HG03575 (cell line): ENCODE data around the gene NEDD1.

Experiments
- ATAC-seq: cut with Tn5 transposase; IDR thresholded peaks from one replicate; pipeline ENCODE4 v1.9.1; 2021; ENCODE audit not compliant: unreplicated experiment, insufficient number of reproducible peaks, low FRiP score; ENCODE audit errors: extremely low read depth

Gene NEDD1

DNA sequence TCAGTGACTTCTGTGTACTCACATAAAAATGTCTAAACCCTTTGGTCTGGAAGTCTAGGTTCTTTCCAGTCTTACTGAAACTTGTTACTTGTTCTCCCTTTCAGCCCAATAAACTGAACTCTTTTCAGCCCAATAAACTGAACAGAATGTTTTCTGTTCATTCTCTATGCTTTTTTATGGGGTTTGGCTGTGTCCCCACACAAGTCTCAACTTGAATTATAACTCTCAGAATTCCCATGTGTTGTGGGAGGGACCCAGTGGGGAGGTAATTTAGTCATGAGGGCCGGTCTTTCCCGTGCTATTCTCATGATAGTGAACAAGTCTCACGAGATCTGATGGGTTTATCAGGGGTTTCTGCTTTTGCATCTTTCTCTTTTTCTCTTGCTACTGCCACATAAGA, 15.0 kb upstream of the NEDD1 start:
- ATAC-seq, result no peak

DNA sequence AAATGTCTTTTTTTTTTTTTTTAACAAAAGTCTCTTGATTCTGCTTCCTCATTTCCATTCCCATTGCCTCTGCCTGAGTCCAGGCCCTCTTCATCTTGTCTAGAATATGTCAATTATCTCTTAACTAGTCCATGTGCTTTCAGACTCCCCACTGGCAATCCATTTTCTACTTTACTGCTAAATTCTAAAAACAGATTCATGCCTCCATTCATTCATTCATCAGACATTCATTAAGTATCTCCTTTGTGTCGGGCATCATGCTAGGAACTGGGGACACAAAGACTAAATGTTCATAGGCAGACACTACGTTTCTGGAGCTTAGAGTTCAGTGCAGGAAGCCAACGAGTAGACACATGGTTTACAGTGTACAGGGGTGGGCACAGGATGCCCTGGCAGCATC, 9.6 kb upstream of the NEDD1 start:
- no peak for ATAC-seq

DNA sequence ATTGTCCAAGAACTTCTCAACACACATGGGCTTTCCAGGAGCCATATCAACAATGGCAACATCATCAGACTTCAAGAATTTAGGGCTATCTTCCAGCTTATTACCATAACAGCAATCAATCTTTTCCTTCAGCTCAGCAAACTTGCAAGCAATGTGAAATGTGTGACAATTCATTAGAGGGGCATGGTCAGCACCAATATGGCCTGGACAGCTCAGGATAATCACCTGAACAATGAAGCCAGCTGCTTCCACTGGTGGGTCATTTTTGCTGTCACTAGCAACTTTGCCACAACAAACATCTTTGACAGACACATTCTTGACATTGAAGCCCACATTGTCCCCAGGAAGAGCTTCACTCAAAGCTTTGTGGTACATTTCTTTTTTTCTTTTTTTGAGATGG, 5.9 kb upstream of the NEDD1 start:
- ATAC-seq, result no peak

DNA sequence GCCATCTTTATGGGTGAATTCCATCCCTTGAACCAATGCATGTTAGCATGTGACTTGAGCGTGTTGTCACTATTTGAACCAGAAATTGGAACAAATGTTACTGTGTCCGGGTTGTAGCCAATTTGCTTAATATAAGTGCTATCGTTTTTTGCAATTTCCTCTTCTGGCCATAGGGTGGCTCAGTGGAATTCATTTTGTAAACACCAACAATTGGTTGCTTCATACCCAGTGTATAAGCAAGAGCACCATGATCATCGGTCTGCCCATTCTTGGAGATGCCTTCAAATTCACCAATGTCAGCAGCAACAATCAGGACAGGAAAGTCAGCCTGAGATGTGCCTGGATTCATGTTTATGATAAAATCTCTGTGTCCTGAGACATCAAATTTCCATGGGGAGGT, 5.0 kb upstream of the NEDD1 start:
- ATAC-seq, result no peak

- ATAC-seq, result no peak
These were observed 584 bp upstream of the NEDD1 start for GRCh38 chr12:96906498-96906848.

DNA sequence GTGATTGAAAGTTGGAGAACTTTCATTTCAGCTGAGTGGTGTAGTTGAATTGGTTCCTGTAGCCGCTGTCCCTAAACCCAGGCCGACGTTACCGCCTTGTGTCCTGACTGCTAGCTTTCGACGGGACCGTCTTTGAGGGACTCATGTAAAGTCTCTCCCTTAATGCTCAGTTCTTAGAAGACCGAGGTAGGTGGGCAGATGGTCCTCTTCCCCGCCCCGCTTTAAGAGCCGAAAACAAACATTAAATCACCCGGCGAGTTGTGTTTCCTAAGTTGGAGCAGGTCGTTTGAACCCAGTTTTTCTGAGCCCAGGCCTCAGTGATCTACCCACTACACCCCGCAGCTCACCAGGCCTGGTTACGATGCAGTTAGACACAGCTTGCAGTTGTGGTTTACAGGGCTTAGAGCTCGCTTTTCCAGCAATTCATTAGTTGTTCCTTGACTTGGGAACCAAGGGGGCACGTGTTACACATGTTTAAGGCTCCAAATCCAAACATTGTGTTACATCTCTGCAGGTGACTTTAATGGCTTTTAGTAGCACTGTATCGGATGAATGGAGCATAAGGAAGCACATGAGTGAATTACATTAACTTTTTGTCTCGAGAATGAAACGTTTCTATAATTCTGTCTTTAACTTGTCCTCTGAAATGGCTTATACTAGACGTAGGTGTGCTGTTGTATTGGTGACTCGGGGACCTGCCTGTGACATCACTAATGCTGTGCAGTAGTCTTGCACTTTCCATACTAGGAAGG, 790 bp downstream of the NEDD1 start:
- ATAC-seq, result no peak

- ATAC-seq, result no peak
These were observed 1.3 kb downstream of the NEDD1 start for GRCh38 chr12:96908423-96908675.

DNA sequence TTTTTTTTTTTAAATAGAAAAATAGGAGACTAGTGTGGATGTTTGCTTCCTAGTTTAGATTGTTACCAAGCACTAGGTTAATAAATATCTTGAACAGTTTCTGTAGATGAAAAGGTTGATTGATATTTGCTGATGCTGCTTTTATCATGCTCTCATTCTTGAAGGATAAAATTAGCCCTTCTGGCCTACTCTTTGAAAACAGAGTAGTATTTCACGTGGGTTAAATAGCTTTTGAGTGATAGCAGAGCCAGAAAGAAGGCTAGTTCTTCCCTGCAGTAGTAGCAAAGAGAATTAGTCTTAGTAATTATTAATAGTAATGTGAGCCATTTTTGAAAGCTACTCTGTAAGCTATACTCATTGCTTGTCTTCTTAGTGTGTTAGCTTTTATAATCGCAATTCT, 5.2 kb downstream of the NEDD1 start:
- ATAC-seq, result no peak

DNA sequence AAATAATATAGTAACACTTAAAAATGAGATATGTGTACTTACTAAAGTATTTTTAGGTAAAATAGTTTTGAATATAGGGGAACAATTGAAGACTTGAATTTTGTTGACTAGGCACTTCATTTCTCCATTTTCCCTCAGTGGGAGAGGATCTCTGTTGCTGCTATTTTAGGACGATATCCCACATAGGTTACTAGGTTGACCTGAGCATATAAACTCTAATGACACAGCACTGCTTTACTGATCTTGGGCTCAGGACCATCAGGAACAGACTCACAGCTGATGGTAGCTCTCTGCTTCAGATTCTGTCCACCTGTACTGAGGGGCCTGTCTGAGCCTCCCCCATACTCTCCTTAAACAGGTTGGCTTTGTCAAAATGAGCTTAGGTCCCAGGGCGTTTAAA, 5.9 kb downstream of the NEDD1 start:
- ATAC-seq, result no peak

DNA sequence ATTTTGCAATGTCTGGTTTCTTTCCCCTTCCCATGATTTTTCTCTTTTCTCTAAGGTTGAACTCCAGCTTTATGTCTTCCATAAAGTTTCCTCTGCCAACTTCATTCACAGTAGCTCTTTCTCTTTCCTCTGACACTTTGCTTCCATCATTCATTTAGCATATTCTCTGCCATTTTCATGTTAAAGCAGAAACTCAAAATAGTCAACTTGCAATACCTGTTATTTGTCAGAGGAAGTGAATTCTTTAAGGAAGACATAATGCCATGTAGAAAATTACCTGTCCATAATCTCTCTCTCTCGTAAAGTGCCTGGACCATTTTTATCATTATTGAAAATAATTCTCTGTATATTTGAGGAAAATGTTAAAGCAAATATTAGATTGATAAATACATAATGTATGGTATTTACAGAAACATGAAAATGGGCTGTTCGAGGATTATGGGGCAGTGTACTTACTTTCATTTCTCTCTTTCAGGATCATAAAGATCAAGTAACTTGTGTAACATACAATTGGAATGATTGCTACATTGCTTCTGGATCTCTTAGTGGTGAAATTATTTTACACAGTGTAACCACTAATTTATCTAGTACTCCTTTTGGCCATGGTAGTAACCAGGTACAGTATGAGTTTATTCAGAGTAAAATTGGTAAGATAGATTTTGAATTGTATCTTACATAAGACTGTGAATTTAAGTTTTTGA, 12.6 kb downstream of the NEDD1 start:
- ATAC-seq, result no peak

GRCh38 chr12:96948782-96949181, 41.7 kb downstream of the NEDD1 start:
- no peak for ATAC-seq

- no peak for ATAC-seq
These were observed 72.5 kb downstream of the NEDD1 start for GRCh38 chr12:96979532-96979931.

- ATAC-seq, result no peak
These were observed 73.9 kb downstream of the NEDD1 start for GRCh38 chr12:96980991-96981414.

GRCh38 chr12:96981911-96982310, 74.9 kb downstream of the NEDD1 start:
- ATAC-seq, result no peak

DNA sequence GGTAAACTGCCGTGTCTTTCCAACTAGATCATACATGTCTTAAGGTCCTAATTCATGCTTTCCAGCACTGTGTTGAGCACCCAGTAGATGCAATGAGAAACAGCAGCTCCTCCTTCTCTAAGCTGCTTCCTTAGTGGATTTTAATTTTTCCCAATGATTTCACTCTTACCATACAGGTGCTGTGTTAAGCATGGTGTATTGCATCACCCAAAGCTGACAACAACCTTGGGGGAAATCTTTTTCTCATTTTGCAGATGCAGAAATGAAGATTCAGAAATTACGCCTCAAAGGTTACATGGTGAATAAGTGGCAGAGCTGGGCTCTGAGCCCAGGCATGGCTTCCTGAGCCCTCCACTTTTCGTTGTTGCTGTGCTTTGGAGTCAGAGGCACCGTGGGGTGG, 75.6 kb downstream of the NEDD1 start:
- ATAC-seq, result no peak

GRCh38 chr12:96985515-96986362, 78.7 kb downstream of the NEDD1 start:
- ATAC-seq, result no peak

DNA sequence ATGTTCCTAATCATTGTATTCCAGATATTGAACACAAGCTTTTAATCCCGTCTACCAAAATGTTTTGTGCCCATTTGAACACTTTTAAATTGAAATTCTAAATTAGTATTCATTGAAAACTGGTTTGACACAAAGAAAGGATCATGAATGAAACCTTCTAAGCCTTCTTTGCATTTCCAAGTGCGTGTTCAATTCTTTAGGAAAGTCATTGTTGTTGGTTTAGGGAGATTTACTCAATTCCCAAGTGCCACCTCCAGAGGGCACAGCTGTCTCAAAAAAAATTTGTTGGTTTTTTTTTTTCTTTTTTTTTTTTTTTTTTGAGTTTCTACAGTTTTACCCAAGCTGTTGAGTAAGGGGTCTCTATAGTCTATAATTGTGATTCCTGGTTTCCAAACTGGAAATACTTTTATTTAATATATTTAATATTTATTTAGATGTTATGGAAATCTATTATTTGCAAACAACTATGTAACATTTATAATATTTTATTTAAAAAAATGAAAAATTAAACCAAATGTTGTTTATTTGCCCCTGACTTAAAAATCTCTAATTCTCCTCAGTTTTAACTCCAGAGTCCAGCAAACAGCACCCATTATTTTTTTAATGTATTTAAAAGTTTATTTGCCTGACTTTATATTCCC, 79.9 kb downstream of the NEDD1 start:
- ATAC-seq, result no peak

GRCh38 chr12:96988919-96989318, 81.9 kb downstream of the NEDD1 start:
- no peak for ATAC-seq

DNA sequence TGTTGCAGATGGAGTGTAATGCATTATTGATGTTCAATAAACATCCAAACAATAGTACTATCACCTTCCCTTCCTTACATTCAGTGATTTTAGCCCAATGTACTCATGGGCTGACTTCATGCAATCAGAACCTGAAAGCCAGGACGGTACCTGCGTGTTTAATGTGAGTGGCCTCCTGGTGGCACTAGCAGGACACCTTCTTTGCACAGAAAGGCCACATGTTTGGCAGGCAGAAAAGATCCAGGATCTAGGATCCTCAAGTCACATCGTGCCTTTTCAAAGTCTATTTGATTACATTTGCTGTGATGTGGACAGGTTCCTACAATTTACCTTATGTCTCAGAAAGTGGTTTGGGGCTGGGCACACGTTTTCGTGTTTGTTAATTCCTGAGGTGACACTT, 82.9 kb downstream of the NEDD1 start:
- no peak for ATAC-seq

- ATAC-seq, result no peak
These were observed 87.8 kb downstream of the NEDD1 start for GRCh38 chr12:96994900-96995299.
